ENCODE measurements around the gene BHLHA15. TPM values are rescaled to one million over a fixed set of nuclear protein-coding genes. Genes with fewer than 3 reads are reported as not detected.

Gene BHLHA15
- total and polyA plus RNA-seq, 5 donors from 2014 or later, result not detected

GRCh38 chr7:98191668-98192431 is 19.4 kb upstream of the BHLHA15 start:
- H3K4me3 Mint-ChIP-seq, result no peak overlapping the region
- no peak overlapping the region for H3K27ac Mint-ChIP-seq
- peaks cover 54% of the 10 kb centered on the region for H3K36me3 Mint-ChIP-seq
- no peak for ATAC-seq (ENCODE audit: low read depth in 2 of 2)
- Histone ChIP-seq H3K4me1 (ENCODE audit: control insufficient read depth, insufficient read depth, low read length, poor library complexity, severe bottlenecking) (no peaks in the 10 kb centered on the region), H3K9me3 (ENCODE audit: control insufficient read depth in 2 of 2, low read length in 2 of 2) (no peaks in the 10 kb centered on the region), H3K36me3 (ENCODE audit: control insufficient read depth, insufficient read depth, low read length) (peaks cover 56% of the 10 kb centered on the region), H3K4me3 (ENCODE audit: low read depth, low read length) (no peak overlapping the region), H3K27ac (ENCODE audit: insufficient read depth, low read length, poor library complexity, severe bottlenecking) (no peak overlapping the region), H3K27me3 (ENCODE audit: control insufficient read depth, insufficient read depth, low read length) (no peaks in the 10 kb centered on the region)
- no peaks in the 10 kb centered on the region for H3K27me3 Mint-ChIP-seq
- peaks cover 0 to 2% (median 0%) of the 10 kb centered on the region in 7 donors for H3K9me3 Mint-ChIP-seq
- DNase-seq, result no peak
- H3K4me1 Mint-ChIP-seq, result peaks cover 0 to 10% (median 5%) of the 10 kb centered on the region in 4 donors

GRCh38 chr7:98192781-98193457 is 18.3 kb upstream of the BHLHA15 start:
- peaks cover 61% of the 10 kb centered on the region for H3K36me3 ChIP-seq (ENCODE audit: control insufficient read depth, insufficient read depth, low read length)
- H3K9me3 ChIP-seq (ENCODE audit: control insufficient read depth in 2 of 2, low read length in 2 of 2), result no peaks in the 10 kb centered on the region
- Mint-ChIP-seq H3K27me3 (no peaks in the 10 kb centered on the region), H3K4me3 (no peak overlapping the region), H3K36me3 (peaks cover 47% of the 10 kb centered on the region), H3K9me3 (peaks cover 0 to 1% (median 0%) of the 10 kb centered on the region in 7 donors), H3K4me1 (peaks cover 0 to 14% (median 5%) of the 10 kb centered on the region in 4 donors), H3K27ac (no peak overlapping the region)
- H3K4me3 ChIP-seq (ENCODE audit: low read depth, low read length), result no peak overlapping the region
- ATAC-seq (ENCODE audit: low read depth in 2 of 2) (no peak), DNase-seq (no peak)
- no peak overlapping the region for H3K27ac ChIP-seq (ENCODE audit: insufficient read depth, low read length, poor library complexity, severe bottlenecking)
- no peaks in the 10 kb centered on the region for H3K27me3 ChIP-seq (ENCODE audit: control insufficient read depth, insufficient read depth, low read length)
- no peaks in the 10 kb centered on the region for H3K4me1 ChIP-seq (ENCODE audit: control insufficient read depth, insufficient read depth, low read length, poor library complexity, severe bottlenecking)

- Histone ChIP-seq H3K27ac (ENCODE audit: insufficient read depth, low read length, poor library complexity, severe bottlenecking) (no peak overlapping the region), H3K4me3 (ENCODE audit: low read depth, low read length) (no peak overlapping the region), H3K27me3 (ENCODE audit: control insufficient read depth, insufficient read depth, low read length) (no peaks in the 10 kb centered on the region), H3K4me1 (ENCODE audit: control insufficient read depth, insufficient read depth, low read length, poor library complexity, severe bottlenecking) (no peaks in the 10 kb centered on the region), H3K36me3 (ENCODE audit: control insufficient read depth, insufficient read depth, low read length) (peaks cover 66% of the 10 kb centered on the region), H3K9me3 (ENCODE audit: control insufficient read depth in 2 of 2, low read length in 2 of 2) (no peaks in the 10 kb centered on the region)
- ATAC-seq (ENCODE audit: low read depth in 2 of 2) (no peak), DNase-seq (no peak)
- H3K27ac Mint-ChIP-seq, result no peak overlapping the region
- no peak overlapping the region for H3K4me3 Mint-ChIP-seq
- H3K36me3 Mint-ChIP-seq, result peaks cover 43% of the 10 kb centered on the region
- H3K27me3 Mint-ChIP-seq, result no peaks in the 10 kb centered on the region
- H3K9me3 Mint-ChIP-seq, result peaks cover 0 to 1% (median 0%) of the 10 kb centered on the region in 7 donors
- peaks cover 0 to 14% (median 5%) of the 10 kb centered on the region in 4 donors for H3K4me1 Mint-ChIP-seq
Measured at GRCh38 chr7:98193474-98194180, 17.6 kb upstream of the BHLHA15 start.

- ATAC-seq (ENCODE audit: low read depth in 2 of 2) (no peak), DNase-seq (no peak)
- H3K36me3 ChIP-seq (ENCODE audit: control insufficient read depth, insufficient read depth, low read length), result peaks cover 63% of the 10 kb centered on the region
- no peak overlapping the region for H3K27ac ChIP-seq (ENCODE audit: insufficient read depth, low read length, poor library complexity, severe bottlenecking)
- no peaks in the 10 kb centered on the region for H3K9me3 ChIP-seq (ENCODE audit: control insufficient read depth in 2 of 2, low read length in 2 of 2)
- Mint-ChIP-seq H3K27me3 (no peaks in the 10 kb centered on the region), H3K36me3 (peaks cover 41% of the 10 kb centered on the region), H3K4me1 (peaks cover 3 to 17% (median 4%) of the 10 kb centered on the region in 4 donors), H3K4me3 (no peak overlapping the region), H3K27ac (no peak overlapping the region), H3K9me3 (peaks cover 0 to 4% (median 1%) of the 10 kb centered on the region in 7 donors)
- H3K4me3 ChIP-seq (ENCODE audit: low read depth, low read length), result no peak overlapping the region
- H3K4me1 ChIP-seq (ENCODE audit: control insufficient read depth, insufficient read depth, low read length, poor library complexity, severe bottlenecking), result no peaks in the 10 kb centered on the region
- no peaks in the 10 kb centered on the region for H3K27me3 ChIP-seq (ENCODE audit: control insufficient read depth, insufficient read depth, low read length)
Measured at GRCh38 chr7:98194186-98194585, 17.1 kb upstream of the BHLHA15 start.

- Histone ChIP-seq H3K27me3 (ENCODE audit: control insufficient read depth, insufficient read depth, low read length) (no peaks in the 10 kb centered on the region), H3K4me1 (ENCODE audit: control insufficient read depth, insufficient read depth, low read length, poor library complexity, severe bottlenecking) (no peaks in the 10 kb centered on the region), H3K9me3 (ENCODE audit: control insufficient read depth in 2 of 2, low read length in 2 of 2) (no peaks in the 10 kb centered on the region), H3K36me3 (ENCODE audit: control insufficient read depth, insufficient read depth, low read length) (peaks cover 58% of the 10 kb centered on the region), H3K4me3 (ENCODE audit: low read depth, low read length) (no peak overlapping the region), H3K27ac (ENCODE audit: insufficient read depth, low read length, poor library complexity, severe bottlenecking) (no peak overlapping the region)
- H3K27ac Mint-ChIP-seq, result peak overlapping the region in 1 of 3 donors; percentile 26
- H3K4me3 Mint-ChIP-seq, result no peak overlapping the region
- H3K36me3 Mint-ChIP-seq, result peaks cover 38% of the 10 kb centered on the region
- peaks cover under 1 to 15% (median 7%) of the 10 kb centered on the region in 4 donors for H3K4me1 Mint-ChIP-seq
- DNase-seq (no peak), ATAC-seq (ENCODE audit: low read depth in 2 of 2) (no peak)
- H3K27me3 Mint-ChIP-seq, result no peaks in the 10 kb centered on the region
- peaks cover 0 to 6% (median 1%) of the 10 kb centered on the region in 7 donors for H3K9me3 Mint-ChIP-seq
Measured at GRCh38 chr7:98194672-98195457, 16.4 kb upstream of the BHLHA15 start.

- peaks cover 30% of the 10 kb centered on the region for H3K36me3 Mint-ChIP-seq
- no peak overlapping the region for H3K4me3 Mint-ChIP-seq
- no peaks in the 10 kb centered on the region for H3K27me3 Mint-ChIP-seq
- ATAC-seq (ENCODE audit: low read depth in 2 of 2) (no peak), DNase-seq (no peak)
- Histone ChIP-seq H3K9me3 (ENCODE audit: control insufficient read depth in 2 of 2, low read length in 2 of 2) (no peaks in the 10 kb centered on the region), H3K27me3 (ENCODE audit: control insufficient read depth, insufficient read depth, low read length) (no peaks in the 10 kb centered on the region), H3K4me1 (ENCODE audit: control insufficient read depth, insufficient read depth, low read length, poor library complexity, severe bottlenecking) (peaks cover 18% of the 10 kb centered on the region), H3K36me3 (ENCODE audit: control insufficient read depth, insufficient read depth, low read length) (peaks cover 48% of the 10 kb centered on the region), H3K27ac (ENCODE audit: insufficient read depth, low read length, poor library complexity, severe bottlenecking) (no peak overlapping the region), H3K4me3 (ENCODE audit: low read depth, low read length) (no peak overlapping the region)
- peak overlapping the region in 1 of 3 donors; percentile 7 for H3K27ac Mint-ChIP-seq
- peaks cover 0 to 6% (median 3%) of the 10 kb centered on the region in 7 donors for H3K9me3 Mint-ChIP-seq
- H3K4me1 Mint-ChIP-seq, result peaks cover 19 to 36% (median 24%) of the 10 kb centered on the region in 4 donors
Measured at GRCh38 chr7:98196706-98197605, 14.3 kb upstream of the BHLHA15 start.

Data from CD4-positive, CD25-positive, alpha-beta regulatory T cell (primary cell).